ENCODE results near the gene SVOP.

Gene SVOP

DNA sequence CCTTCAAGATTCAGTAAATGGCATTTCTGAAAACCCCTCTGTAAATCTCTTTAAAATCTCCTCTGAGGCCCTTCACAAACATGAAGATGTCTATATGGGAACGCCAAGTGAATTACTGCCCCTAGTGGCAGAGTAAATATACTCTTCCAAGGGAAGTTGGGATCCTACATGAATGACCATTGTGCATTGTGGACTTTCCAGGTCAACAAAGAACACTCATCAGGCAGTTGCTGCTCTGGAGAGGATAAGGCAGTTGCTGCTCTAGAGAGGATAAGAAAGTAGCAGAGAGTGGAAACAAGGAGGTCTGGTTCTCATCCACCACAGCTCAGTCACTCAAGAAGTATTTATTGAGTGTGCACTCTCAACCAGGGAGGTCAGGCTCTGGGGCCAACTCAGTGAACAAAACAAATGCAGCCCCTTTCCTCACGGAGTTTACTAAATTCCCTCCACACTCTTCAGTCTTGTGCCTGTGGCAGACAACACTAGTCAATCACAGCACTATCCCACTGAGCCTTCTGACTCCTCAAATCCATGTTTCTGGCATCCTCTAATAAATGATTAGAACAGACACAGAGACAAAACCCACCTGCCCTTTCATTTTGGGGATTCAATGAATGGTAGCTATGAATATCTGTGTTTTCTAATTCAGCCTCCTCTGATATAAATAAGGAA, 52.9 kb downstream of the SVOP start:
- H3K27ac ChIP-seq = no peak overlapping the region
- no peaks in the 10 kb centered on the region for H3K27me3 ChIP-seq
- no peak for TF ChIP-seq Cebpa-rat (IDR thresholded peaks at IDR 0.05)
- H3K4me1 ChIP-seq = peaks cover 0 to 8% (median 0%) of the 10 kb centered on the region in 10 experiments; a peak in 3 of 20 replicates
- H4K20me1 ChIP-seq = no peaks in the 10 kb centered on the region
- no peaks in the 10 kb centered on the region for H3K36me3 ChIP-seq
- H3K9me3 ChIP-seq (replicated peaks in 1 of 11) = no peaks in the 10 kb centered on the region
- H3K9ac ChIP-seq = no peak overlapping the region
- H3K4me2 ChIP-seq = no peak overlapping the region
- H3K4me3 ChIP-seq = no peak overlapping the region

DNA sequence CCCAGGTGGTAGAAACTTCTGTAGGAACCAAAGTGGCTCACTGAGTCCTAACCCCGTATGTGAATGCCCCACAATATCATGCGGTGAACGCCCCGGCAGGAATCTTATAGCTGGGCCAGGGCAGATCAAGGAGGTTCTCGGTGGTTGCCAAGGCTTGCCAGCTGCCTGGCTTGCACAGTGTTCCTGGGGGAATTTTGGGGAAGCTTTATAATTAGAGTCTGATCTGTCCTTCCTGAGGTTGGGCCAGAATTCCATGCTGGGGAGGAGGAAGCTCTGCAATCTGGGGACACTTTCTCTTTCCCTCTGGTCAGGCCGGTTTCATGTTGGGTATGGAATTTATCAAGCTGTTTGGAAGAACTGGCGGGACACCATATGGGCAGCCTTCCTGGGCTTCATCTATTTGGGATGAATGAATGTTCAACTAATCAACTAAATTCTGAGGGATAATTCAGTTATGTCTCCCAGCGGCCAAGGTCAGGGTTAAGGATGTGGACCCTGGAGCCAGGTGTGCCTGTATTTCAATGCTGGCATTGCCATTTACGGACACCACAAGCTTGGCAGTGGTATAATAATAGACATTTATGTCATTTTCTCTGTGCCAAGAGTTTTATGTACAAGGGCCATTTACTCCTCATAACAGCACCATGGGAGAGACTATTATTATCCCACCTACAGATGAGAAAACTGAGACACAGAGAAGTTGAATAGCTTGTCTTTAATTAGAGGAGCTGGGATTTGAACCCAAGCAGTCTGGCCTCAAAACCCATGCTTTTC, 54.3 kb downstream of the SVOP start:
- no peaks in the 10 kb centered on the region for H3K9me3 ChIP-seq (replicated peaks in 1 of 11)
- no peak overlapping the region for H3K9ac ChIP-seq
- H4K20me1 ChIP-seq = no peaks in the 10 kb centered on the region
- no peak overlapping the region for H3K4me2 ChIP-seq
- peaks cover 0 to 8% (median 0%) of the 10 kb centered on the region in 10 experiments; a peak in 3 of 20 replicates for H3K4me1 ChIP-seq
- H3K27me3 ChIP-seq = no peaks in the 10 kb centered on the region
- H3K4me3 ChIP-seq = no peak overlapping the region
- H3K27ac ChIP-seq = no peak overlapping the region
- no peaks in the 10 kb centered on the region for H3K36me3 ChIP-seq
- no peak for TF ChIP-seq Cebpa-rat (IDR thresholded peaks at IDR 0.05)

DNA sequence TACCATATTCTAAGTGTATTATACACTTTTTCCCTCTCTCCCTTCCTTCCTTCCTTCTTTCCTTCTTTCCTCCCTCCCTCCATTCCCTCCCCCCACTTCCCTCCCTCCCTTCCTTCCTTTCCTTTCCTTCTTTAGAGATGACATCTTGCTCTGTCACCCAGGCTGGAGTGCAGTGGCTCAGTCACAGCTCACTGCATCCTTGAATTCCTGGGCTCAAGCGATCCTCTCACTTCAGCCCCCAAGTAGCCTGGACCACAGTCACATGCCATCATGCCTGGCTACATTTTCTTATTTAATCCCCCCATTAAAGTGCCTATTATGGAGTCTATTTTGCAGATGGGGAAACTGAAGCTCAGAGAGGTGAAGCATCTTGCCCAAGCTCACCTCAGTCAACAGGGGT, 55.0 kb downstream of the SVOP start:
- no peaks in the 10 kb centered on the region for H4K20me1 ChIP-seq
- H3K4me3 ChIP-seq = no peak overlapping the region
- H3K9ac ChIP-seq = no peak overlapping the region
- no peaks in the 10 kb centered on the region for H3K9me3 ChIP-seq (replicated peaks in 1 of 11)
- no peak for TF ChIP-seq Cebpa-rat (IDR thresholded peaks at IDR 0.05)
- H3K27me3 ChIP-seq = no peaks in the 10 kb centered on the region
- H3K4me1 ChIP-seq = peaks cover 0 to 8% (median 0%) of the 10 kb centered on the region in 10 experiments; a peak in 3 of 20 replicates
- H3K4me2 ChIP-seq = no peak overlapping the region
- no peak overlapping the region for H3K27ac ChIP-seq
- no peaks in the 10 kb centered on the region for H3K36me3 ChIP-seq

DNA sequence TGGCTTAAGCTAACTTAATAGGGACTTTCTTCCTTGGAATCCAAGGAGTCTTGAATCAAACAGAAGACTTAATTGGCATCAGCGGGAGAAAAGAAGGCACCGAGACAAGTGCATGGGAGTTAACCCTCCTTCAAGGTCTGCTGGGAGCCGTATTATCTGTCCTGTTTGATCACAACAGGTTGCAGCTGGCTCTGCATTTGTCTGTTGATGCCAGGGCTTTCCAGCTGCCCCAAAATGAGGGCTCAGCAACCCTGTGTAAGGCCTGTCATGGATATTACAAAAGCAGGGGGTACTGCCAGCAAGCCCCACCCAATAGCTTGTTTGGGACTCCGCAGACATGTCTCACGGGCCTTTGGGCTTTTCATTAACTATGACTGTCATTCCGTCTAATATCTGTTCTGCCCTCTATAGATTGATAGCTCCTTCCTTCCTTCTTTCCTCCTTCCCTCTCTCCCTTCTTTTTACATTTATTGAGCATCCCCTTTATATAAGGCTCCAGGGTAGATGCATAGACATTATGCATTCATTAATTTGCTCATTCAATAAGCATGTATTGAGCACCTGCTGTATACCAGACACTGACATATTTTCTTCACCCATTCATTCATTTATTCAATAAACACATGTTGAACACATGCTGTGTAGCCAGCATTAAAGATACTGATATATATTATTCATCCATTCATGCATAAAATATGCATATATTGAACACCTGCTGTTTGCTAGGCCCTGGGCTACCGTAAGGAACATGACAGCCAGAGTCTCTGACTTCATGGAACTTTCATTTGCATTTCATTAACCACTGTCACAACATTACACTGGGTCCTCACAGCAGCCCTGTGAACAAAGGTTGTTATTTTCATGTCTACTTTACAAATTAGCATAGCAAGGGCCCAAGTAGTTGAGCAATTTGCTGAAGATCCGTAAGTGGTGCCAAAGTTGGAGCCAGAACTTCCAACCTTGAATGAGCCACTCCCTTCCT, 56.2 kb downstream of the SVOP start:
- Histone ChIP-seq H3K4me3 (no peak overlapping the region), H3K9ac (no peak overlapping the region), H3K4me2 (no peak overlapping the region), H3K9me3 (replicated peaks in 1 of 11) (no peaks in the 10 kb centered on the region), H3K36me3 (no peaks in the 10 kb centered on the region), H3K27me3 (no peaks in the 10 kb centered on the region), H4K20me1 (no peaks in the 10 kb centered on the region), H3K4me1 (peaks cover 0 to 8% (median 0%) of the 10 kb centered on the region in 10 experiments; a peak in 3 of 20 replicates), H3K27ac (no peak overlapping the region)
- no peak for TF ChIP-seq Cebpa-rat (IDR thresholded peaks at IDR 0.05)

DNA sequence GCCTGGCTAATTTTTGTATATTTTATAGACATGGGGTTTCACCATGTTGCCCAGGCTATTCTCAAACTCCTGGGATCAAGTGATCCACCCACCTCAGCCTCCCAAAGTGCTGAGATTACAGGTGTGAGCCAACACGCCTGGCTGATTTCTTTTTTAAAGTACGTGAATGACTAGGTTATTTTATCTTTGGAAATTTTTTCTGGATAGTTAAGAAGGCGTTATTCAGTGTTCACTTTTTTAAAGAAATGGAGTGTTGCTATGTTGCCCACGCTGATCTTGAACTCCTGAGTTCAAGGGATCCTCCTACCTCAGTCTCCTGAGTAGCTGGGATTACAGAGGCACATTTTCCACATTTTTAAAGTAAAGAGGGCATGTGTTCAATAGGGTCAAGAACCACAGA, 58.6 kb downstream of the SVOP start:
- no peak for TF ChIP-seq Cebpa-rat (IDR thresholded peaks at IDR 0.05)

DNA sequence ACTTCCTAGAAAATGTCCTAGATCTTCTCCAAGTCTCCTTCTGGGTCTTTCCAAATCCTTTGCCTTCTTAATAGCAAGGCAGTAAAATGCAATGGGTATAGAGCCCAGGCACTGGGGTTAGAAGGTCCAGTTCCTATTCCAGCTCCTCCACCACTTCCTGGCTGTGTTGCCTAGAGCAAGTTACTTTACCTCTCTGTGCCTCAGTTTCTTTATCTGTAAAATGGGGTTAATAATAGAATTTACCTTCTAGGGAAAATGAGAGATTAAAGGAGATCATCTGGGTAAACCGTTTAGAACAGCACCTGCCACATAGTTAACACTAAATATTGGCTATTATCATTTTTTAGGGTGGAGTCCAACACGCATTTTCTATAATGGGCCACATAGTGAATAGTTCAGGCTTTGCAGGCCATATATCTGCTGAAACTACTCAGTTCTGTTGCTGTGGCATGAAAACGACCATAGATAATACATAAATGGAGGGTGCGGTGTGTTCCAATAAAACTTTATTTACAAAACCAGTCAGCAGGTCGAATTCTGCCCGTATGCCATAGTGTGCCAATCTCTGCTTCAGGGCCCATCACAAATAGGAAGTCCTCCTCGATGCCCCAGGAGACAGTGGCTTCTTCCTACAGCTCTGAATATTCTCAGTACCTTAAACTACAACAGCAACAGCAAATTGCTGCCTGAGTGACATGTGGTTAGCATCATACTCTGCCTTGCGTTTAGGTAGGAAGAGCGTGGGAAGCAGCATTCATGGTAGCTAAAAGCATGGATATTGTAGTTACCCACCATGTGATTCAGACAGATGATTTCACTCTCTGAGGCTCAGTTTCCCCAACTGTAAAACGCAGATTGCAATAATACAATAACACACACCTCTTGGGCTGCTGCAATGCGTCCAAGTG, 60.9 kb downstream of the SVOP start:
- no peak overlapping the region for H3K9ac ChIP-seq
- no peaks in the 10 kb centered on the region for H4K20me1 ChIP-seq
- TF ChIP-seq Cebpa-rat (IDR thresholded peaks at IDR 0.05) = no peak
- H3K4me3 ChIP-seq = no peak overlapping the region
- no peak overlapping the region for H3K4me2 ChIP-seq
- H3K4me1 ChIP-seq = no peaks in the 10 kb centered on the region
- no peak overlapping the region for H3K27ac ChIP-seq
- no peaks in the 10 kb centered on the region for H3K36me3 ChIP-seq
- no peaks in the 10 kb centered on the region for H3K27me3 ChIP-seq
- H3K9me3 ChIP-seq (replicated peaks in 1 of 11) = no peaks in the 10 kb centered on the region

More for the DNA sequence above, 58.6 kb downstream of the SVOP start:
- Histone ChIP-seq H3K9me3 (replicated peaks in 1 of 11) (no peaks in the 10 kb centered on the region), H3K4me2 (no peak overlapping the region), H3K9ac (no peak overlapping the region), H3K4me1 (peaks cover 0 to 3% (median 0%) of the 10 kb centered on the region in 10 experiments; a peak in 1 of 20 replicates), H3K27ac (no peak overlapping the region), H3K36me3 (no peaks in the 10 kb centered on the region), H4K20me1 (no peaks in the 10 kb centered on the region), H3K4me3 (no peak overlapping the region), H3K27me3 (no peaks in the 10 kb centered on the region)

DNA sequence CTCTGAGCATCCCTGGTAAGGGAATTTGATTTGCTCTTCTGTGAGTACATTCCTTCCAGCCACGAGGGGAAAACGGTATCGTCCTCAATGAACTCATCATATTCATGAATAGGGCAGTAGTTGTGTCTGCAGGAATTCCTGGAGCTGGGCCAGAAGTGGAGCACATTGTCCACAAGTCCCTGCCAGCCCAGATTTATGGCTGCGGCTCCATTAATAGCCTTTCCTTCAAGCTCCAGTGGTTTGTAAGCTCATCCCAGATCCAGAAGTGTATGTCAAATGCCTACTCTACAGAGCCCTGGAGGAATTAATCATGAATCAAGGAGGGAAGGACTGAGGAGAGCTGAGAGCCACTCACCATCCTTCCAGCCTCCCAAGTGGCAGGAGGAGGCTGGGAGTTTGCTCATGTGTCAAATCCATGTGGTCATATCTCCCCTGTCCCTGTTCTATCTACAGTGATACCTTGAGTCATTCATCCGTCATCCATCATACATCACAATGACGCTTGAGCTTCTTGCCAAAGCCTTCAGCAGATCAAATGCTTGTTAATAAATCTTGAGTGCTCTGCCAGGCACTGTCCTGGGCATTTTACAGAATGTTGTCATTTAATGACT, 65.5 kb downstream of the SVOP start:
- Histone ChIP-seq H4K20me1 (0 out of 22 replicates have a peak, but pooled peaks cover 0 to 4% (median 0%) of the 10 kb centered on the region in 11 experiments), H3K9ac (no peak overlapping the region), H3K9me3 (replicated peaks in 1 of 11) (no peaks in the 10 kb centered on the region), H3K4me3 (no peak overlapping the region), H3K27ac (no peak overlapping the region), H3K36me3 (no peaks in the 10 kb centered on the region), H3K27me3 (no peaks in the 10 kb centered on the region), H3K4me2 (no peak overlapping the region), H3K4me1 (no peaks in the 10 kb centered on the region)
- no peak for TF ChIP-seq Cebpa-rat (IDR thresholded peaks at IDR 0.05)

Data from BLaER1 treated with 17β-estradiol and CSF1 and Interleukin-3, amounts not matched to agents 10 nM and 100 nM (cell line).